Astrocyte of the hippocampus (primary cell): Measurements from ENCODE around the gene RAET1L.
"Not testable (repeated sequence)": the region's sequence is repeated elsewhere in the genome, so short reads cannot be mapped to it uniquely, and the experiment has no call there.

Source experiments
- DNase-seq: peaks from one replicate; pipeline ENCODE4 v3.0.0; 2011; ENCODE audit warnings: low read depth, low spot score

RAET1L gene

GRCh38 chr6:150016324-150017185 lies 8.8 kb downstream of the RAET1L start:
- DNase-seq = peak; percentile 78

- peak; percentile 23 for DNase-seq
Measured at GRCh38 chr6:150015281-150016001, 9.9 kb downstream of the RAET1L start.

GRCh38 chr6:150014623-150015280 lies 10.6 kb downstream of the RAET1L start:
- DNase-seq = not testable (repeated sequence)

DNA sequence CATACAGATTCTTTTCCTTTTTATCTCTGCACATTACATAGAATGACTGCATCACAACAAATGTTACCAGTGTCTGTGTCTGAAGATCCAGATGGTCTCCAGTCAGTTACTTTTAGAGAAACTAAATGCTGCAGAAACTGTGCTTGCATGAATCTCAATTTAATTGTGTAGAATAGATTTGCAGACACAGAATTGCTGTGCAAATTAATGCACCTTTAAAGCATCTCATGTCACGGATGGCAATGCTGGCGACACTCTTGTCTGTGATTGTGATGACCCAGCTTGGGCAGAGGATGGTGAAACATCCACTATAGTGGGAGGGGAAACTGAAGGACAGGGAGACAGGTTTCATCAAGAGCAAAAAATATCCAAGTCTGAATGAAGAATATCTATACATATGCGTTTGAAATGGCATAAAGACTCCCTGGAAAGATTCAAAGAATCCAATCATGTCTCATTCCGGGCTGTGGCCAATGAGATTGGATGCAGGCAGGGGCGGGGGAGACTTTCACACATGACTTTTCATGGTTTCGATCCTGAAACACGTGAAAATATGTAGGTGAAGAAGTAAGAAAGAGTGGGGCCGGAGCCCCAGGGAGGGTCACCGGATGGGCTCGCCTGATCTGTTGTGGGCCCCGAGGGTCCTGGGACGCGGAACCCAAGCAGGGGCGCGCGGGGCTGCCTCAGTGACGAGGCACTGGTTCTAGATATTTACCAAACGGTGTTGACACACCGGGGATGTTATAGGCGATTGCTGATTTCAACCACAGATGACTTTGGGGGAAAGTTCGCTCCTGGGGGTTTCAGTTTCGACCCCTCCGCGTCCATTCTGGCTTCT lies 11.3 kb downstream of the RAET1L start:
- not testable (repeated sequence) for DNase-seq

DNA sequence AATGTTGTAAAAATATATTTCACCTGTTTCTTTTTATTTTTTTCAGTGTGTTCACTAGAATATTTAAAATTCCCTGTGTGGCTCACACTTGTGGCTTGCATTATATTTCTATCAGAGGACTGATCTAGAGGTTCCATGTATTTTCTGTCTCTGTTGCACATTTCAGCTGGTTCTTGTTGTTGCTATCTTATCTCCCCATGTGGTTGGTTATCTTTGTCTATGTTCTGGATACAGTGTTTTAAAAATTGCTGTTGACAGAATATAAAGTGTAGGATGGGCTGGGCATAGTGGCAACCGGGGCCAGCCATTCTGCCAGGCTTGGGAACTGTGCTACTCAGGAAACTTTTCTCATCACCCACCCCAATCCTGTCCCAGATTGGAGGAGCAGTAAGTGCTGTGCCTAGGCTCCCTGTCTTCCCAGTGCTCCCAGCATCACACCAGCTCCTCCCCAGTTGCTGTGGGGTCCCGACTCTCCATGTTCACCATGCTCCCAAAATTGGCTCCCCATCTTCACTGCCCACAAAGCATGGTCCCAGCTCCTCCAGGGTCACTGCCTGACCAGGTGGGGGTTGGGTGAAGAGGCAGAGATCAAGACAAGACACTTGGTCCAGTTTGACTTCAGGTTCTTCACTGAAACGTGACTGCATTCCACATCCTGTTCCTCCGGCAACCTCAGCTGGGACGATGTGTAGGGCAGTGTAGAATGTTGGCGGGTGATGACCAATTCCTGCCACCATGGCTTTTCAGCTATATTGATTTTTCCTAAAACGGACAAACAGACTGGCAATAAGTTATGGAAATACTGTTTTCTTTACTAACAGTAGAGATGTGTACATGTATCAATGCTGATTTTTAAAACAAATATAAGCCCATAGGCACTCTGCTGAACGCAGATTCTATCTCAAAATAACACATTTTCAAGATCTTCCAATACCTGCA lies 12.2 kb downstream of the RAET1L start:
- not testable (repeated sequence) for DNase-seq

GRCh38 chr6:150008588-150008987 lies 16.7 kb downstream of the RAET1L start:
- no peak for DNase-seq

DNA sequence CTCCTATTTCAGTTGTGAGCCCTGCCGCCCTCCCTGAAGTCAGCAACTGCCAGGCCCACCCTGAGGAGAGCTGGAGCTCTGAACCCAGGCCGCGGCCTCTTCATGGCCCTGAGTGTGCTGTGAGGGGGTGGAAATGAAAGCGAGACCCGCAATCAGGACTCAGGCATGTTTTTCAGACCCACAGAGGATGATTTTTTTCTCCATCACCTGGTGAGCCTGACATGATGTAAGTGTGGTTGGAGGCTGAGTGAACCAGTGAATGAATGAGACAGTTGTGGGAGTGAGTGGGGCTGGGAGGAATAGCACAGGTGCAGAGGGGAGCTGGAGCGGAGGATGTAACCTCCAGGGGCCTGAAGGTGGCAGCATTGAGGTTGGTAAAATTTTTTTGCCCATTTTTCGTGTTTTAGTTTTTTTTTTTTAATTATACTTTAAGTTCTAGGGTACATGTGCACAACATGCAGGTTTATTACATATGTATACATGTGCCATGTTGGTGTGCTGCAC lies 18.3 kb downstream of the RAET1L start:
- peak; percentile 57 for DNase-seq

- no peak for DNase-seq
Measured at GRCh38 chr6:150005761-150006651, 19.3 kb downstream of the RAET1L start.

DNA sequence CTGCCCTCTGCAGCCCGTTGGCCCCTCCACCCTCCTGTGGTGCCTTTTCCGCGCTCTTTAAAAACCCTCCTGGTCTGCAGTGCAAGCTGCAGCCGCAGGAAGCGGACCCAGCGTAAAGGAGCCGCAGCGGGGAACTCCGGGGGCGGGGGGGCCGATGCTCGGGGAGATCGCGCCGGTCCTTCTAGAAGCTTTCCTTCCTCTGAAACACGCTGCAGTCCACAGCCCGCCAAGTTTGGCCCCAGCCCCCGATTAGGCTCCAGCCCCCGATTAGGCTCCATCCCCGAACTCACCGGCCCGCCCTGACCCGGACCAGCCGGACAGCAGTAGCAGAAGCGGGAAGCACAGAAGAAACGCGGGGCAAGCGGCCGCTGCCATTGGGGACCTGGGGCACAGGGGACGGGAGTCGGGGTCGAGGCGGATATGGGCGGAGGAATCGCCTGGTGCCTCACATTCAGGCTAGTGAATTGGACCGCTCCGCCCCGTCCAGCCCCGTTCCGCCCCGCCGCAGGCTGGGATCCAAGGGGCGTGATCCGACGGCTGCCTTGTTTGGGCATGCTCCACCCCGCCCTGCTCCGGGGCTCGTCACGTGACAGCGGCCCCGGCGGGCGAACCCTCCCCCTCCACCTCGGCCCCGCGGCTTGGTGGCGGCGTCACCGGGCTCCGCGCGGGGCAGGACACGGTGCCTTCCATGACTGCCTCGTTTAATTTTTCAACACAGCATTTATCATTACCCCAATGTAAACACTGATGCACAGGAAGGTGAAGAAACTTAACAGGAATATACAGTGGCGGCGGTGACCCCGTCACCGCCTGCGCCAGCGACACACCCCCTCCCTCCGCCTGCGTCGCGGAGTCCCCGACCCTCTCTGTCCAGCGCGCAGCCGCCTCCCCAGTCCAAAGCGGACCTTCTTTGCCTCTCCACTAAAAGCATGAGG lies 20.3 kb downstream of the RAET1L start:
- DNase-seq = peak; percentile 96

GRCh38 chr6:150004101-150004782 lies 21.1 kb downstream of the RAET1L start:
- DNase-seq = no peak

DNA sequence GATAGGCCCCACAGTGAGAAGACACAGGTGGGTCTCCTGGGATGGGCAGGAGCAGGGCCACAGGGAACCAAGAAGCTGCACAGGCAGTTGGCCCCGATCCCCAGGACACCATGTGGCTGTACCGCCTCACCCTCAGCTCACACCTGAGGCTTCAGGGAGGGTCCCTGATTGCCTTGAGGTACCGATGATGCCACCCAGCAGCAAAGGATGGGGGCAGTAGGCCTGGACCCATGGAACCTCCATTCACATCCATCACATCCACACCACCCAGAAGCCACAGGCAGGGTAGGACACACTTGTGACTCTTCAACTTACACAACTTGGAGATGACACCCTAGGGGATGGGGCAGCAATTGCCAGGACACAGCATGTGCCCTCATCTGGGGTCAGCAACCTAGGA lies 21.7 kb downstream of the RAET1L start:
- not testable (repeated sequence) for DNase-seq

DNA sequence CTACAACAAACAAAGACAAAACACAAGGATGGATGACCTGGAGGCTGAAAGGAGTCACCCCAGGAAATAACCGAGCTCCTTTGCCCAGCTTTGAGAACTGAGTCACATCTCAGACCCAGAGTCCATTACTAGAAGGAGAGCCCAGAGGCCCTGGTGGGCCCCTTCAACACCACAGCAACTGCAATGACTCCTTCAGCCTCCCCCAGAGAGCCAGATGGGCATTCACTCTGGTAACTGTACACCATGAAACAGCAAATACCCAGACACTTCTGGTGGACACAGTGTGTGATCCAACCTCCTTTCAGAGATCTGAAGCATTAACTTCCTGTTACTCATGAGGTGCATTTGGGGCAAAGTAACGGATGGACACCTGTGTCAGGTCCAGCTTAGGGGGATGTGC lies 22.6 kb downstream of the RAET1L start:
- DNase-seq = no peak

- DNase-seq = no peak
Measured at GRCh38 chr6:150001295-150002008, 23.9 kb downstream of the RAET1L start.

DNA sequence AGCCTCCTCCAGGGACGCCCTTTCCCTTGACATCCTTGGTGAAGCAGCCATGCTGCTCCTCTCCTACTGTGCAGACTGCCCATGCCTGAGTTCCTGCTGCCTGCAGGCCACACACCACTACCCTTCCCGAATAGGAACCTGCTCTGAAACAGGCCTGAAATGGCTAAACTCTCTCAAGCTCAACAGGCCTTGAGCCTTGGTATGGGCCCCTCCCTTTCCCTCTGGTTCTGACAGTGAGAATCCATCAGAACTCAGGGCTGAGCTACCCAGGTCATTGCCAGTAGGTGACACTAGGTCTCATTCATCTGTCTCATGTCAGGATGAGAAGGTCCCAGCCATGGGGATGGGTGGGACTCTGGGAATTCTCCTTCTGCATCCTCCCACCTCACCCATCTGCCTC lies 25.7 kb downstream of the RAET1L start:
- no peak for DNase-seq

DNA sequence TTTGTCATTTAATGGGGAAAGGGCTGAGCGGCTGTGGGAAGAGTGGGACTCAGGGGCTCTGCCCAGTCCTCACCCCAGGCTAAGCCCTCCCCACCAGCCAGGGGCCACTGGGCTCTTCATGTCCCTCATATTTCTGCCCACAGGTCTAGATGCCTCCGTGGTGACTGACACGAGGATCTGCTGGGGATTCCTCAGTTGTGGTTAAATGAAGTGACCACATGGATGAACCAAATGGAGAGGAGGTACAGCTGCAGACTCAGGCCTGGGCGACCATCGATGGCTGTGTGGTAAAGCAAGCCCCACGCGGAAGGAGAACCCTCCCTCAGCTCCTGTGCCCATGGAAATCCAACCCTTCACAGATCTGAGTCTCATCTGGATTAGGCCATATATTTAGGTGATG lies 29.4 kb downstream of the RAET1L start:
- DNase-seq = no peak

DNA sequence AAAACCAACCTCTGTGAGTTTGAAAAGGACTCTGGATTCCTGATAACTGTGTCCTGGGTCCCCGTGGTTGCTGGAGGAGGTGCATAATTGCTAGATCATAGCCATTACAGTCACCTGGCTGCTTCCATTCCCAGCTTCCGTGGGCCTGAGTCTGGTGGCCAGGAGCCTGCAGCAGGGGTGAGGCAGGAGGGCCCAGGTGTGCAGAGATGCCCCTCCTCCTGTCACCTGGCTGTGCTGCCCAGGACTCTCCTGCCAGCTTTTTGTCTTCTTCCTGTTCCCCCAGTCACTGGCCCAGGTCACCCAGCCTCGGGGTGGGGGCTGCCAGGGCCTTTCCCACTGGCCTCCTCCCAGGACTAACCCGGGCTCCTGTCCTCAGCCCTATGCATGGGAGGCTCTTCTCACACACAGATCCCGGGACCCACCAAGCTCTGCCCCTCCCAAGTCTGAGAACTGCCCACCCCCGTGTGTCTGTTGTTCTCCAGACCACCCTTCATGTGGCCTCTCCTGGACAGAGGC lies 30.0 kb downstream of the RAET1L start:
- no peak for DNase-seq

DNA sequence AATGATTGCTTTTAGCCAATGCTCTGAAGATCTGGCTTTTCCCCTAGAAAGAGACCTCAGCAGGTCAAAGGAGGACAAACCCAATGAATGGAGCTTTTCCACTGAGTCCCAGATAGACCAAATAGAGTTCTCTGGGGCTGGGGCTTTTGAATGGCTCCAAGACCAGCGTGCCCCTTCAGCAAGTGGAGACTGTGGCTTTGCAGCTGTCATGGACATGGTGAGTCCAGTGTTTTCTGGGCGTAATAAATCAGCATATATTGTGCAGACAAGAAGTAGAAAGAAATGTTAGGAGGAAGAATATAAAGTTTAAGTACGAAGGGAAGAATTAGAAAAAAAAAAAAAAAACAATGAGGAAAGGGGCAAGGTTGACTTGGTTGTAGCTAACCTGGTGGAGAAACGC lies 33.5 kb downstream of the RAET1L start:
- DNase-seq = no peak
